IMR-90 (cell line): ENCODE measurements around the gene SNAP91. TPM values are rescaled to one million over a fixed set of nuclear protein-coding genes. Genes with fewer than 3 reads are reported as not detected.

Experiments
- ATAC-seq: fragments of 200-7000 bp; cut with Tn5 transposase; 2 replicates; pipeline ENCODE4 v1.9.1; 2020; ENCODE audit warnings: low read depth, mild to moderate bottlenecking, moderate library complexity
- BruUV-seq: library from RNA; stranded (reverse); fragments of 400-500 nt; replicated peaks from 2 replicates; lab custom pipeline; 2021; lab: Mats Ljungman, UMichigan
- CTCF ChIA-PET: fragments of 300-600 bp; formaldehyde crosslinking; extraction: SDS; loops from one replicate; lab custom pipeline; 2021; ENCODE audit warnings: antibody characterized with exemption; lab: Yijun Ruan, JAX
- POLR2A ChIA-PET: fragments of 300-600 bp; sonication (Branson Sonifier 250); formaldehyde crosslinking; loops from one replicate; lab custom pipeline; 2022; ENCODE audit warnings: antibody characterized with exemption; ENCODE audit not compliant: unreplicated experiment; lab: Charles Lee
- DNase-seq: peaks from one replicate; pipeline ENCODE4 v3.0.0; 2013
- H2AFZ ChIP-seq: replicated peaks from 2 replicates; pipeline ENCODE3; 2013; ENCODE audit warnings: low read length, mild to moderate bottlenecking; ENCODE audit not compliant: poor library complexity
- H2AK5ac ChIP-seq: 2 replicates; pipeline ENCODE4 v1.6.1; 2013; ENCODE audit warnings: low read depth, low read length, inconsistent platforms
- H2AK9ac ChIP-seq: replicated peaks from 2 replicates; pipeline ENCODE3; 2013; ENCODE audit warnings: mild to moderate bottlenecking, low read depth, low read length, moderate library complexity; ENCODE audit not compliant: poor library complexity
- H2BK120ac ChIP-seq: 2 replicates; pipeline ENCODE4 v1.6.1; 2013; ENCODE audit warnings: low read depth, low read length, inconsistent platforms
- H2BK15ac ChIP-seq: 3 replicates; pipeline ENCODE4 v1.6.1; 2013; ENCODE audit warnings: low read depth, low read length, inconsistent platforms
- H2BK20ac ChIP-seq: 2 replicates; pipeline ENCODE4 v1.6.1; 2013; ENCODE audit warnings: low read depth, mild to moderate bottlenecking, inconsistent platforms, low read length, moderate library complexity
- H2BK5ac ChIP-seq: 2 replicates; pipeline ENCODE4 v1.6.1; 2013; ENCODE audit warnings: mild to moderate bottlenecking, low read depth, low read length, inconsistent platforms; ENCODE audit not compliant: poor library complexity, severe bottlenecking
- H3K14ac ChIP-seq: replicated peaks from 2 replicates; pipeline ENCODE4 v1.6.1; 2013; ENCODE audit warnings: low read depth, low read length, inconsistent platforms
- H3K18ac ChIP-seq: 2 replicates; pipeline ENCODE4 v1.6.1; 2013; ENCODE audit warnings: low read depth, low read length, control low read depth
- H3K23ac ChIP-seq: 2 replicates; pipeline ENCODE4 v1.6.1; 2013; ENCODE audit warnings: low read depth, low read length, inconsistent platforms
- H3K27ac ChIP-seq: 2 replicates; pipeline ENCODE4 v1.5.1; 2013; ENCODE audit warnings: mild to moderate bottlenecking, control low read depth, low read length; ENCODE audit not compliant: insufficient read depth
- H3K27me3 ChIP-seq: 2 replicates; pipeline ENCODE4 v1.6.1; 2013; ENCODE audit warnings: low read length; ENCODE audit not compliant: control insufficient read depth, insufficient read depth
- H3K36me3 ChIP-seq: 2 replicates; pipeline ENCODE4 v1.6.1; 2013; ENCODE audit warnings: low read length, mixed read lengths; ENCODE audit not compliant: control insufficient read depth, insufficient read depth
- H3K4ac ChIP-seq: 2 replicates; pipeline ENCODE4 v1.6.1; 2013; ENCODE audit warnings: low read depth, low read length, inconsistent platforms
- H3K4me1 ChIP-seq: 2 replicates; pipeline ENCODE4 v1.6.1; 2013; ENCODE audit warnings: low read length, mixed read lengths; ENCODE audit not compliant: control insufficient read depth, insufficient read depth
- H3K4me2 ChIP-seq: 2 replicates; pipeline ENCODE4 v1.6.1; 2013; ENCODE audit warnings: low read depth, mild to moderate bottlenecking, control low read depth, low read length, moderate library complexity
- H3K4me3 ChIP-seq: 2 replicates; pipeline ENCODE4 v1.5.1; 2013; ENCODE audit warnings: low read depth, mild to moderate bottlenecking, control low read depth, low read length, moderate library complexity; ENCODE audit not compliant: insufficient read depth
- H3K56ac ChIP-seq: 2 replicates; pipeline ENCODE4 v1.6.1; 2013; ENCODE audit warnings: low read length, inconsistent platforms; ENCODE audit not compliant: insufficient read depth; ENCODE audit errors: extremely low read depth
- H3K79me1 ChIP-seq, 2 experiments: 2 replicates each; pipeline ENCODE4 v1.6.1; 2013; ENCODE audit warnings: low read length in 2 of 2, inconsistent platforms in 1 of 2, low read depth in 1 of 2
- H3K9ac ChIP-seq: 2 replicates; pipeline ENCODE4 v1.6.1; 2013; ENCODE audit warnings: low read depth, low read length, control low read depth
- H3K9me1 ChIP-seq: 2 replicates; pipeline ENCODE4 v1.6.1; 2013; ENCODE audit warnings: low read length, inconsistent platforms; ENCODE audit not compliant: insufficient read depth
- H3K9me3 ChIP-seq: 2 replicates; pipeline ENCODE4 v1.6.1; 2013; ENCODE audit warnings: low read length; ENCODE audit not compliant: control insufficient read depth, insufficient read depth
- H4K20me1 ChIP-seq: 2 replicates; pipeline ENCODE4 v1.6.1; 2013; ENCODE audit warnings: low read length, inconsistent platforms; ENCODE audit not compliant: insufficient read depth
- H4K5ac ChIP-seq: 2 replicates; pipeline ENCODE4 v1.6.1; 2013; ENCODE audit warnings: mild to moderate bottlenecking, low read depth, low read length, control low read depth
- H4K8ac ChIP-seq, 2 experiments: 2 replicates each; pipeline ENCODE4 v1.6.1; 2013; ENCODE audit warnings: low read depth in 2 of 2, low read length in 2 of 2, control low read depth in 1 of 2, inconsistent platforms in 1 of 2
- H4K91ac ChIP-seq: 2 replicates; pipeline ENCODE4 v1.6.1; 2013; ENCODE audit warnings: low read depth, low read length, inconsistent platforms; ENCODE audit not compliant: insufficient read depth
- CEBPB ChIP-seq: IDR thresholded peaks from 2 replicates; pipeline ENCODE4 v1.6.1; 2012; ENCODE audit warnings: low read depth, low read length, improper control_type of control experiment
- MXI1 ChIP-seq: IDR thresholded peaks from 2 replicates; pipeline ENCODE4 v1.6.1; 2012; ENCODE audit warnings: low read depth, mild to moderate bottlenecking, low read length, moderate library complexity, borderline replicate concordance
- NFE2L2 ChIP-seq: fragments of 150-350 bp; IDR thresholded peaks from 2 replicates; pipeline ENCODE4 v1.6.1; 2016; ENCODE audit warnings: low read depth, mild to moderate bottlenecking, low read length
- RCOR1 ChIP-seq: IDR thresholded peaks from 2 replicates; pipeline ENCODE4 v1.6.1; 2012; ENCODE audit warnings: mild to moderate bottlenecking, low read length, improper control_type of control experiment; ENCODE audit not compliant: insufficient replicate concordance
- dilution Hi-C: fragments of 300-500 bp; cut with HindIII; formaldehyde crosslinking; loops from one replicate; pipeline ENCODE4 v1.14.3; 2018; ENCODE audit warnings: low sequenced_read_pairs; ENCODE audit not compliant: unreplicated experiment
- in situ Hi-C: fragments of 300-500 bp; cut with MboI; formaldehyde crosslinking; loops from 3 replicates; pipeline ENCODE4 v1.14.3; 2019; ENCODE audit warnings: low sequenced_read_pairs, inconsistent platforms, mixed read lengths
- intact Hi-C: fragments of 100-400 bp; cut with micrococcal nuclease; formaldehyde crosslinking; loops from 2 replicates; pipeline ENCODE4 v1.10.0; 2022
- polyA plus RNA-seq, 3 experiments: library from polyadenylated mRNA; depleted of rRNA; stranded (reverse); fragments of >200 nt; gene quantifications; 2 replicates each; pipeline ENCODE4 v1.2.3, GENCODE V29; 2012; ENCODE audit warnings: low replicate concordance in 1 of 3
- total RNA-seq: library from RNA; depleted of rRNA; stranded (reverse); fragments of >200 nt; gene quantifications from 2 replicates; pipeline ENCODE4 v1.2.3, GENCODE V29; 2012

SNAP91 gene
- total and polyA plus RNA-seq, 2 of the 4 experiments (the other 2 are of a cell fraction): not detected

- no peaks in the 10 kb centered on the region for H4K20me1 ChIP-seq
- H3K27me3 ChIP-seq: peaks cover 23% of the 10 kb centered on the region
- H3K4me2 ChIP-seq: no peak overlapping the region
- H3K14ac ChIP-seq: no peak overlapping the region
- H3K4me3 ChIP-seq: no peak overlapping the region
- H3K56ac ChIP-seq: no peak overlapping the region
- DNase-seq: no peak
- ATAC-seq: no peak
- no peak overlapping the region for H4K5ac ChIP-seq
- no peak overlapping the region for H2AFZ ChIP-seq
- no peak overlapping the region for H2BK5ac ChIP-seq
- H3K79me1 ChIP-seq: no peaks in the 10 kb centered on the region
- TF ChIP-seq RCOR1: no peak
- TF ChIP-seq CEBPB: peak; percentile 48
- no peak for TF ChIP-seq NFE2L2
- no peak for TF ChIP-seq MXI1
- no peak overlapping the region for H2AK5ac ChIP-seq
- dilution Hi-C loops (no loop called here), in situ Hi-C loops (no loop called here), intact Hi-C loops (no loop called here)
- no peaks in the 10 kb centered on the region for H3K9me1 ChIP-seq
- no TSS peak for BruUV-seq
- H4K8ac ChIP-seq: no peak overlapping the region
- H3K23ac ChIP-seq: no peak overlapping the region
- ChIA-PET CTCF (no interaction called here), POLR2A (no interaction called here)
- H3K4me1 ChIP-seq: no peaks in the 10 kb centered on the region
- H3K4ac ChIP-seq: no peak overlapping the region
- H2BK120ac ChIP-seq: no peak overlapping the region
- H2BK20ac ChIP-seq: no peak overlapping the region
- no peaks in the 10 kb centered on the region for H3K36me3 ChIP-seq
- no peak overlapping the region for H3K9ac ChIP-seq
- no peak overlapping the region for H3K18ac ChIP-seq
- H2BK15ac ChIP-seq: no peak overlapping the region
- no peak overlapping the region for H4K91ac ChIP-seq
- no peak overlapping the region for H3K27ac ChIP-seq
- peaks cover 5% of the 10 kb centered on the region for H3K9me3 ChIP-seq
- H2AK9ac ChIP-seq: no peak overlapping the region
Observed at GRCh38 chr6:83711958-83712357, 3.1 kb upstream of the SNAP91 start.
